Breast epithelium (tissue), 4 donors: ENCODE data around the gene NIN. TPM values are rescaled to one million over a fixed set of nuclear protein-coding genes. Genes with fewer than 3 reads are reported as not detected.

ENCODE experiments used
- DNase-seq, 2 donors: peaks; one replicate each; pipeline ENCODE4 v3.0.0-alpha.2; 2019; ENCODE audit warnings: low spot score in 2 of 2
- H3K27ac ChIP-seq, 2 donors: fragments of 200-600 bp; sonication (generic) in 1 of 2; one replicate each; pipeline ENCODE4 v1.5.1; 2016 to 2019; ENCODE audit warnings: mild to moderate bottlenecking in 1 of 2
- H3K27me3 ChIP-seq, 2 donors: fragments of 200-600 bp; sonication (generic) in 1 of 2; one replicate each; pipeline versions ENCODE4 v1.5.1 to v1.6.0; 2017 to 2019; ENCODE audit warnings: control low read depth in 1 of 2, mild to moderate bottlenecking in 1 of 2
- H3K36me3 ChIP-seq: fragments of 200-600 bp; one replicate; pipeline ENCODE4 v1.5.1; 2019
- H3K4me1 ChIP-seq, 2 donors: fragments of 200-600 bp; sonication (generic); one replicate each; pipeline ENCODE4 v1.5.1; 2016 to 2019; ENCODE audit warnings: control low read depth in 1 of 2
- H3K4me3 ChIP-seq, 3 donors: fragments of 200-600 bp; sonication (generic); 1 replicate in 2 of 3; 2 replicates in 1 of 3; pipeline ENCODE4 v1.5.1; 2016 to 2019; ENCODE audit warnings: mild to moderate bottlenecking in 3 of 3, moderate library complexity in 2 of 3
- H3K9me3 ChIP-seq, 2 donors: fragments of 200-600 bp; sonication (generic) in 1 of 2; one replicate each; pipeline ENCODE4 v1.5.1; 2016 to 2019; ENCODE audit warnings: control low read depth in 1 of 2
- POLR2A ChIP-seq: fragments of 450-650 bp; IDR thresholded peaks from one replicate; pipeline ENCODE4 v1.6.1; 2016; ENCODE audit warnings: antibody characterized with exemption, mild to moderate bottlenecking, moderate library complexity
- POLR2AphosphoS5 ChIP-seq, 3 donors: sonication (generic); formaldehyde crosslinking; IDR thresholded peaks; one replicate each; pipeline ENCODE4 v1.6.1; 2017; ENCODE audit warnings: antibody characterized with exemption in 3 of 3
- intact Hi-C: fragments of 100-400 bp; cut with DNase I; formaldehyde crosslinking; loops from one replicate; pipeline ENCODE4 v1.15.1; 2023; ENCODE audit warnings: low total_unique reads
- total RNA-seq, 3 donors: library from RNA; depleted of rRNA; stranded (reverse); fragments of >200 nt; gene quantifications; one replicate each; pipeline ENCODE4 v1.1.0, GENCODE V29; 2016
- TF ChIP-seq, protein P1 (sequence below), 3 donors: fragments of 450-650 bp; IDR thresholded peaks; one replicate each; pipeline ENCODE4 v1.5.1; 2016 to 2017; ENCODE audit warnings: antibody characterized with exemption in 3 of 3, mild to moderate bottlenecking in 3 of 3, moderate library complexity in 3 of 3

Gene NIN
- total RNA-seq, 3 donors from 2014 or later, result 38.1 to 42.9 (median 40.4) TPM

DNA sequence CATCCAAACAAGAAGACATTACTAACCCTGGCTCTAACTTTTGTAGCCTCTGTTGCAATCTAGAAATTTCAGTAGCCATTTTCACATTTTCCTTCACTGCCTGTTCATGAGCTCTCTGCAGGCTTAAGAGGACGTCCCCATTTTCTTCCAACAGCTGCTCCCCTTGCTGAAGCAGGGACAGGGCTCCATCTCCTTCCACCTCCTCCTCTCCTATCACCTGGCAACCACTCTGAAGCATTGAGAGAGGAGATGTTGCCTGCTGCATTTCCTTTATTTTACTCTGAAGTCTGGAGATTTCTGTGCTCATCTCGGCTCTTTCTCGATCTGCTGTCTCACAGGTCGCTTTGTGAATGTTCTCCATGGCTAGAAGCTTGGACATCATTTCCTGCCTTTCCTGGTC, 73.3 kb downstream of the NIN start:
- no peaks in the 10 kb centered on the region for H3K36me3 ChIP-seq
- TF ChIP-seq POLR2AphosphoS5 (IDR thresholded peaks at IDR 0.05), result no peak
- TF ChIP-seq POLR2A, result no peak
- TF ChIP-seq, protein P1, sequence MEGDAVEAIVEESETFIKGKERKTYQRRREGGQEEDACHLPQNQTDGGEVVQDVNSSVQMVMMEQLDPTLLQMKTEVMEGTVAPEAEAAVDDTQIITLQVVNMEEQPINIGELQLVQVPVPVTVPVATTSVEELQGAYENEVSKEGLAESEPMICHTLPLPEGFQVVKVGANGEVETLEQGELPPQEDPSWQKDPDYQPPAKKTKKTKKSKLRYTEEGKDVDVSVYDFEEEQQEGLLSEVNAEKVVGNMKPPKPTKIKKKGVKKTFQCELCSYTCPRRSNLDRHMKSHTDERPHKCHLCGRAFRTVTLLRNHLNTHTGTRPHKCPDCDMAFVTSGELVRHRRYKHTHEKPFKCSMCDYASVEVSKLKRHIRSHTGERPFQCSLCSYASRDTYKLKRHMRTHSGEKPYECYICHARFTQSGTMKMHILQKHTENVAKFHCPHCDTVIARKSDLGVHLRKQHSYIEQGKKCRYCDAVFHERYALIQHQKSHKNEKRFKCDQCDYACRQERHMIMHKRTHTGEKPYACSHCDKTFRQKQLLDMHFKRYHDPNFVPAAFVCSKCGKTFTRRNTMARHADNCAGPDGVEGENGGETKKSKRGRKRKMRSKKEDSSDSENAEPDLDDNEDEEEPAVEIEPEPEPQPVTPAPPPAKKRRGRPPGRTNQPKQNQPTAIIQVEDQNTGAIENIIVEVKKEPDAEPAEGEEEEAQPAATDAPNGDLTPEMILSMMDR (IDR thresholded peaks at IDR 0.05), result no peak
- DNase-seq, result no peak
- H3K27ac ChIP-seq, result no peak overlapping the region
- H3K27me3 ChIP-seq, result no peaks in the 10 kb centered on the region
- no peaks in the 10 kb centered on the region for H3K9me3 ChIP-seq
- H3K4me1 ChIP-seq, result peaks cover 0 to 3% of the 10 kb centered on the region in 2 donors
- no peak overlapping the region for H3K4me3 ChIP-seq
- intact Hi-C loops, result no loop called here

DNA sequence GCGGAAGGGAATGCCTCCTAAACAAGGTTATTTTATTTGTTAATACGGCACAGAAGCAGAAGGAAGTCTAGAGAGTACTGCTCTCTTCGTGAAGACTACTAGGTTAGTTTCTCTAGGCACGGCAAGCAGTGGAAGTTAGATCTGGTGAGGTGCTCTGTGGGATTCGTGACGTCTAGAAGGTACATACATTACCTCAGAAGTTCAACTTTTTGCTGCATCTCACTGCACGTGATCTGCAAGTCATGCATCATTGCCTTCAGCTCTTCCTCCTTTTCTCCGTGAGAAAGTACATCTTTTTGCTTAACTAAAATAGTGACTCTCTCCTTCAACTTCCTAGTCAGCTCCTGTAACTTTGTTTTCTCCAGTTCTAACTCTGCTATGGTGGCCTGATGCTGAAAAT, 74.7 kb downstream of the NIN start:
- no peaks in the 10 kb centered on the region for H3K9me3 ChIP-seq
- H3K4me3 ChIP-seq, result no peak overlapping the region
- TF ChIP-seq POLR2A, result no peak
- TF ChIP-seq POLR2AphosphoS5 (IDR thresholded peaks at IDR 0.05), result no peak
- TF ChIP-seq, protein P1 (IDR thresholded peaks at IDR 0.05), result no peak
- H3K4me1 ChIP-seq, result no peaks in the 10 kb centered on the region
- no peak for DNase-seq
- no peaks in the 10 kb centered on the region for H3K27me3 ChIP-seq
- intact Hi-C loops, result no loop called here
- no peak overlapping the region for H3K27ac ChIP-seq
- H3K36me3 ChIP-seq, result no peaks in the 10 kb centered on the region

DNA sequence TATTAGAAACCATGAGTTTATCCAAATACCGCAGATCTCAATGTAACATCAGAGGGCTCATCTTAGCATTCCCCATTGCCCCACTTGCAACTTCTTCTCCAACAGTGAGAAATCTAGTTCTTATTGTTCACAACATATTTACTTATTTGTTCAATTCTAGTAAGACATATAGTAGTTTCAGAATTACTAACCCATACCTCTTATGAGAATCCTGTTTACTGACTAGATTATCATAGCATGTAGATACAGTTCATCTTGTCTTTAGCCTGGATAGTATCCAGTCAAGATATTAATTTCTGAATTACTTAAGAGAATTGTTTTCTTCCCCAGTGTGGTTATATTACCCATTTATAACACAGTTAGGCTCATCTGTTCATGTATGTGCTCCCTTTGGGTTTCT, 80.6 kb downstream of the NIN start:
- H3K4me1 ChIP-seq, result no peaks in the 10 kb centered on the region
- no peaks in the 10 kb centered on the region for H3K27me3 ChIP-seq
- TF ChIP-seq, protein P1 (IDR thresholded peaks at IDR 0.05), result no peak
- TF ChIP-seq POLR2AphosphoS5 (IDR thresholded peaks at IDR 0.05), result no peak
- no peak for TF ChIP-seq POLR2A
- intact Hi-C loops, result no loop called here
- no peaks in the 10 kb centered on the region for H3K9me3 ChIP-seq
- DNase-seq, result no peak
- no peaks in the 10 kb centered on the region for H3K36me3 ChIP-seq
- no peak overlapping the region for H3K4me3 ChIP-seq
- no peak overlapping the region for H3K27ac ChIP-seq

DNA sequence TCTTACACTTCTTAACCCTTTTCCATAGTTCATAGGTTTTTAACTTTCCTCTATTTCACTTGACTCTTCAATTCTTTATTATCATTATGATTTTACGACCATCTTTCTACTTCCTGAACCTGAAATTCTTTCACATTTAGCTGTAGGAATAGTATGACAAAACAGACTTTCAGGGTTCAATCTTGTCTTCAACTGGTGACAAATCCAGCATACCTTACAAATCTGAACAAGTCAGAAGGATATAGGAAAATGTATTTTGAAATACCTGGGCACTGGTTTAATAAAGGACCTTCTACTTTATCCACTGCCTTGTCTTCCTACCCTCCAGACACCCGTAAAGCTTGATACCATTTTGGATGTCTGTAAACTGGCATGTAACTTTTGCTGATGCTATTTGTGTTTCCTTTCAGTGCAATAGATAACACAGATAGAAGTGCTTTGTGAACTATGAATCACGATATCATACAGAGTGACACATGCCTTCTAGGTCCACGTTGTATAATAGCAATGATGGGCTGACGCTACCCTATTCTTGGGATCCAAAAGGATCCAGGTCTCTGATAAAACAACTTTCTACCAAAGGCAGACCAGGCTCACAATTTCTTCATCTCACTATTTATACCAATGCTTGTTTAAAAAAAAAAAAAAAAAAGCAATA, 85.4 kb downstream of the NIN start:
- no peak overlapping the region for H3K4me3 ChIP-seq
- no peak overlapping the region for H3K27ac ChIP-seq
- H3K36me3 ChIP-seq, result no peaks in the 10 kb centered on the region
- TF ChIP-seq POLR2AphosphoS5 (IDR thresholded peaks at IDR 0.05), result no peak
- no peak for TF ChIP-seq POLR2A
- TF ChIP-seq, protein P1 (IDR thresholded peaks at IDR 0.05), result no peak
- intact Hi-C loops, result loop anchor here (2.0 kb wide), 1 partner anchor 21 kb away; no protein-coding TSS in a partner anchor
- DNase-seq, result no peak
- no peaks in the 10 kb centered on the region for H3K4me1 ChIP-seq
- no peaks in the 10 kb centered on the region for H3K9me3 ChIP-seq
- no peaks in the 10 kb centered on the region for H3K27me3 ChIP-seq

DNA sequence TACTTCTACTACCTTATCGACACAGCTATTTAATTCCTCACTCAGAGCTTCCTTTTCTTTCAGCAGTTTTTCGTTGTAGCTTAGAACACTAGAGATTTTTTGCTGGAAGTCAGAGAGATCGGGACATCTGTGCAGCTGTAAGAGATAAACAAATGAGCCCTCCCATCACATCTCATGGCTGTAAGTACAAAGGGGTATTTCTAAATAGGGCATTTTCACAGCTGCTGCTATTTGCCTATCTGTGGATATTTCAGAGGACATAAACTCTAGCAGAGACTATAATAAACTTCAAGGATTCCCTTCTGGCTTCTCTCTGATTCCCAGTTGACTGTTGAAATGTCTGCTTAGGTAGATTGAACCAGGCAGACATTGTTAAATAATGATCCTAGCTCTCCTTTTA, 86.7 kb downstream of the NIN start:
- Histone ChIP-seq H3K27ac (no peak overlapping the region), H3K4me1 (no peaks in the 10 kb centered on the region), H3K4me3 (no peak overlapping the region), H3K9me3 (no peaks in the 10 kb centered on the region), H3K36me3 (no peaks in the 10 kb centered on the region), H3K27me3 (no peaks in the 10 kb centered on the region)
- DNase-seq, result no peak
- TF ChIP-seq POLR2A, result no peak
- TF ChIP-seq, protein P1 (IDR thresholded peaks at IDR 0.05), result no peak
- intact Hi-C loops, result no loop called here
